PC-3 (cell line): ENCODE results near the gene TAF1B. TPM values are rescaled to one million over a fixed set of nuclear protein-coding genes. Genes with fewer than 3 reads are reported as not detected.
A peak's percentile ranks its signal among the peaks of the same experiment; 100 is the strongest.

Experiments used
- ATAC-seq: fragments of 200-7000 bp; cut with Tn5 transposase; 2 replicates; pipeline ENCODE4 v1.9.1; 2020; ENCODE audit warnings: mild to moderate bottlenecking, moderate library complexity
- BruUV-seq: library from RNA; stranded (reverse); fragments of 400-500 nt; replicated peaks from 2 replicates; lab custom pipeline; 2021; lab: Mats Ljungman, UMichigan
- CTCF ChIA-PET: fragments of 300-600 bp; sonication (Branson Sonifier 250); formaldehyde crosslinking; loops from one replicate; lab custom pipeline; 2022; ENCODE audit warnings: antibody characterized with exemption; lab: Charles Lee
- POLR2A ChIA-PET: fragments of 300-600 bp; sonication (Branson Sonifier 250); formaldehyde crosslinking; loops from one replicate; lab custom pipeline; 2022; ENCODE audit warnings: antibody characterized with exemption; ENCODE audit not compliant: unreplicated experiment; lab: Charles Lee
- DNase-seq: peaks from one replicate; pipeline ENCODE4 v3.0.0-alpha.2; 2015
- H2AFZ ChIP-seq: fragments of 300-600 bp; sonication (generic); 2 replicates; pipeline ENCODE4 v1.6.0; 2016; ENCODE audit warnings: antibody characterized with exemption, low read length
- H3F3A ChIP-seq: fragments of 300-600 bp; sonication (generic); one replicate; pipeline ENCODE4 v1.6.0; 2017; ENCODE audit warnings: antibody characterized with exemption, low read length, control low read depth, mild to moderate bottlenecking; ENCODE audit not compliant: unreplicated experiment
- H3K27ac ChIP-seq: fragments of 300-600 bp; sonication (generic); 2 replicates; pipeline ENCODE4 v1.5.1; 2016; ENCODE audit warnings: mild to moderate bottlenecking, low read length
- H3K27me3 ChIP-seq: fragments of 300-600 bp; sonication (generic); 2 replicates; pipeline ENCODE4 v1.6.1; 2016; ENCODE audit warnings: low read length, mixed read lengths
- H3K36me3 ChIP-seq: fragments of 300-600 bp; sonication (generic); 2 replicates; pipeline ENCODE4 v1.6.1; 2016; ENCODE audit warnings: low read depth, mixed run types, low read length, mixed read lengths
- H3K4me1 ChIP-seq: fragments of 300-600 bp; sonication (generic); 2 replicates; pipeline ENCODE4 v1.5.1; 2016; ENCODE audit warnings: low read length; ENCODE audit not compliant: insufficient read depth
- H3K4me2 ChIP-seq: fragments of 300-600 bp; sonication (generic); 2 replicates; pipeline ENCODE4 v1.6.0; 2016; ENCODE audit warnings: low read length
- H3K4me3 ChIP-seq: fragments of 300-600 bp; sonication (generic); 2 replicates; pipeline ENCODE4 v1.5.1; 2016; ENCODE audit warnings: mild to moderate bottlenecking, low read length, mixed read lengths
- H3K79me2 ChIP-seq: fragments of 300-600 bp; sonication (generic); 2 replicates; pipeline ENCODE4 v1.6.1; 2017; ENCODE audit warnings: low read length, mixed read lengths
- H3K9ac ChIP-seq: fragments of 300-600 bp; sonication (generic); 2 replicates; pipeline ENCODE4 v1.6.0; 2016; ENCODE audit warnings: mild to moderate bottlenecking, low read length
- H3K9me2 ChIP-seq: fragments of 300-600 bp; sonication (generic); replicated peaks from 2 replicates; pipeline ENCODE4 v1.6.1; 2016; ENCODE audit warnings: mixed run types, low read length, mixed read lengths
- H3K9me3 ChIP-seq: fragments of 300-600 bp; sonication (generic); 2 replicates; pipeline ENCODE4 v1.6.1; 2016; ENCODE audit warnings: low read length, mixed read lengths
- H4K20me1 ChIP-seq: fragments of 300-600 bp; sonication (generic); 2 replicates; pipeline ENCODE4 v1.6.1; 2016; ENCODE audit warnings: low read length, mixed read lengths
- CTCF ChIP-seq: fragments of 300-600 bp; sonication (generic); conservative IDR thresholded peaks from 2 replicates; pipeline ENCODE4 v1.5.1; 2017; ENCODE audit warnings: antibody characterized with exemption, low read depth, mild to moderate bottlenecking, low read length
- EZH2 ChIP-seq: fragments of 300-600 bp; sonication (generic); IDR thresholded peaks from one replicate; pipeline ENCODE4 v1.6.1; 2017; ENCODE audit warnings: antibody characterized with exemption, mild to moderate bottlenecking, low read length; ENCODE audit not compliant: unreplicated experiment
- EZH2phosphoT487 ChIP-seq: fragments of 300-600 bp; sonication (generic); IDR thresholded peaks from 2 replicates; pipeline ENCODE4 v1.6.1; 2018; ENCODE audit warnings: mild to moderate bottlenecking, antibody characterized with exemption, low read length, borderline replicate concordance
- intact Hi-C: fragments of 100-400 bp; cut with micrococcal nuclease; formaldehyde crosslinking; loops from 2 replicates; pipeline ENCODE4 v1.9.0; 2023
- total RNA-seq: library from RNA; depleted of rRNA; stranded (reverse); fragments of >200 nt; gene quantifications from 2 replicates; pipeline ENCODE4 v1.2.3, GENCODE V29; 2014

Gene TAF1B
- total RNA-seq, 1 experiment from 2014 or later = 39.5 TPM

GRCh38 chr2:9795071-9795470 lies 48.2 kb upstream of the TAF1B start:
- Histone ChIP-seq H3K9ac (no peak overlapping the region), H3K9me3 (no peaks in the 10 kb centered on the region), H2AFZ (no peak overlapping the region), H3F3A (no peaks in the 10 kb centered on the region), H3K27ac (no peak overlapping the region), H3K36me3 (no peaks in the 10 kb centered on the region), H3K9me2 (no peaks in the 10 kb centered on the region), H4K20me1 (no peaks in the 10 kb centered on the region), H3K27me3 (no peaks in the 10 kb centered on the region), H3K4me1 (peaks cover 28% of the 10 kb centered on the region), H3K4me2 (no peak overlapping the region), H3K79me2 (no peaks in the 10 kb centered on the region), H3K4me3 (no peak overlapping the region)
- intact Hi-C loops = no loop called here
- TF ChIP-seq EZH2phosphoT487 (no peak), EZH2 (no peak), CTCF (no peak)
- CTCF ChIA-PET = interaction anchor here (0.6 kb wide), 1 partner anchor 210 kb away, joined by 6 read pairs; no protein-coding TSS in a partner anchor
- POLR2A ChIA-PET = no interaction called here
- ATAC-seq = no peak
- DNase-seq = no peak
- BruUV-seq = no TSS peak

GRCh38 chr2:9796056-9797010 lies 46.9 kb upstream of the TAF1B start:
- Histone ChIP-seq H3K79me2 (no peaks in the 10 kb centered on the region), H3K4me2 (no peak overlapping the region), H3K27ac (no peak overlapping the region), H3F3A (no peaks in the 10 kb centered on the region), H2AFZ (no peak overlapping the region), H3K9ac (no peak overlapping the region), H3K36me3 (no peaks in the 10 kb centered on the region), H3K27me3 (no peaks in the 10 kb centered on the region), H3K4me1 (peaks cover 41% of the 10 kb centered on the region), H3K9me3 (no peaks in the 10 kb centered on the region), H3K4me3 (no peak overlapping the region), H3K9me2 (no peaks in the 10 kb centered on the region), H4K20me1 (no peaks in the 10 kb centered on the region)
- intact Hi-C loops = no loop called here
- BruUV-seq = no TSS peak
- no peak for ATAC-seq
- TF ChIP-seq EZH2phosphoT487 (no peak), EZH2 (no peak), CTCF (0 out of 2 replicates have a peak, but pooled peaks have one; percentile 18)
- ChIA-PET CTCF (no interaction called here), POLR2A (no interaction called here)
- no peak for DNase-seq

- no peak overlapping the region for H3K4me2 ChIP-seq
- H3K79me2 ChIP-seq = no peaks in the 10 kb centered on the region
- intact Hi-C loops = no loop called here
- TF ChIP-seq EZH2phosphoT487 (no peak), EZH2 (no peak), CTCF (no peak)
- no peaks in the 10 kb centered on the region for H3K36me3 ChIP-seq
- no TSS peak for BruUV-seq
- H3K27me3 ChIP-seq = no peaks in the 10 kb centered on the region
- no peak for ATAC-seq
- H4K20me1 ChIP-seq = no peaks in the 10 kb centered on the region
- no peaks in the 10 kb centered on the region for H3K9me2 ChIP-seq
- no peaks in the 10 kb centered on the region for H3K9me3 ChIP-seq
- H2AFZ ChIP-seq = no peak overlapping the region
- CTCF ChIA-PET = no interaction called here
- H3K27ac ChIP-seq = no peak overlapping the region
- no peak for DNase-seq
- H3K4me3 ChIP-seq = no peak overlapping the region
- POLR2A ChIA-PET = no interaction called here
- H3F3A ChIP-seq = no peaks in the 10 kb centered on the region
- H3K9ac ChIP-seq = no peak overlapping the region
- peaks cover 48% of the 10 kb centered on the region for H3K4me1 ChIP-seq
Measured at GRCh38 chr2:9797086-9797485, 46.2 kb upstream of the TAF1B start.
